ENCODE results near the gene TFPI2.

DNA sequence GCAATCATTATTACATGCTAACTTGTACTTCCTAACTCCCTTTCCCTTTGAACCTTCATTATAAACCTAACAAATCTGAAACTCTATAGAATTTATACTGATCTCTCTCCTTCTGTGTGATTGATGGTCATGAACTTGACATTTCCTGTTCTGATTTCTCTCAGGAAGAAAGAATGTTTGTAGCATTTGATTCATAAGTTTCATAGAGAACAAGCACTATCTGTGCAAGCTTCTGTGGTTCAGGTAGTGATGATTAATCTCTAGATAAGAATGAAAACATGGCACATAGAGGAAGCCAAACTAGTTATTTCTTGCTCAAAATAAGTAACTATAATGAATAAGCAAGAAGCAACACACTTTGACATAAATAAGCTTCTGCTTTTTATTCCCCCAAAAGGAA is 34.2 kb downstream of the TFPI2 start:
- no peak for TF ChIP-seq CTCF (IDR thresholded peaks at IDR 0.05; ENCODE audit: low read depth, low read length, missing input control)
- TF ChIP-seq RXRA (IDR thresholded peaks at IDR 0.05): no peak
- TF ChIP-seq GABPA (IDR thresholded peaks at IDR 0.05 in 1 of 2, conservative IDR thresholded peaks at IDR 0.05 in 1 of 2): no peak
- no peak for TF ChIP-seq RAD21 (IDR thresholded peaks at IDR 0.05)
- TF ChIP-seq FOXA1 (IDR thresholded peaks at IDR 0.05): no peak
- TF ChIP-seq ATF3 (IDR thresholded peaks at IDR 0.05): no peak
- TF ChIP-seq, protein P1, sequence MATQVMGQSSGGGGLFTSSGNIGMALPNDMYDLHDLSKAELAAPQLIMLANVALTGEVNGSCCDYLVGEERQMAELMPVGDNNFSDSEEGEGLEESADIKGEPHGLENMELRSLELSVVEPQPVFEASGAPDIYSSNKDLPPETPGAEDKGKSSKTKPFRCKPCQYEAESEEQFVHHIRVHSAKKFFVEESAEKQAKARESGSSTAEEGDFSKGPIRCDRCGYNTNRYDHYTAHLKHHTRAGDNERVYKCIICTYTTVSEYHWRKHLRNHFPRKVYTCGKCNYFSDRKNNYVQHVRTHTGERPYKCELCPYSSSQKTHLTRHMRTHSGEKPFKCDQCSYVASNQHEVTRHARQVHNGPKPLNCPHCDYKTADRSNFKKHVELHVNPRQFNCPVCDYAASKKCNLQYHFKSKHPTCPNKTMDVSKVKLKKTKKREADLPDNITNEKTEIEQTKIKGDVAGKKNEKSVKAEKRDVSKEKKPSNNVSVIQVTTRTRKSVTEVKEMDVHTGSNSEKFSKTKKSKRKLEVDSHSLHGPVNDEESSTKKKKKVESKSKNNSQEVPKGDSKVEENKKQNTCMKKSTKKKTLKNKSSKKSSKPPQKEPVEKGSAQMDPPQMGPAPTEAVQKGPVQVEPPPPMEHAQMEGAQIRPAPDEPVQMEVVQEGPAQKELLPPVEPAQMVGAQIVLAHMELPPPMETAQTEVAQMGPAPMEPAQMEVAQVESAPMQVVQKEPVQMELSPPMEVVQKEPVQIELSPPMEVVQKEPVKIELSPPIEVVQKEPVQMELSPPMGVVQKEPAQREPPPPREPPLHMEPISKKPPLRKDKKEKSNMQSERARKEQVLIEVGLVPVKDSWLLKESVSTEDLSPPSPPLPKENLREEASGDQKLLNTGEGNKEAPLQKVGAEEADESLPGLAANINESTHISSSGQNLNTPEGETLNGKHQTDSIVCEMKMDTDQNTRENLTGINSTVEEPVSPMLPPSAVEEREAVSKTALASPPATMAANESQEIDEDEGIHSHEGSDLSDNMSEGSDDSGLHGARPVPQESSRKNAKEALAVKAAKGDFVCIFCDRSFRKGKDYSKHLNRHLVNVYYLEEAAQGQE (IDR thresholded peaks at IDR 0.05): no peak
- no peak for TF ChIP-seq EGR1 (IDR thresholded peaks at IDR 0.05; ENCODE audit: low read depth in 2 of 2)

Data from liver (tissue), 3 donors.